NOMO-1 treated with DMSO at 0.1 percent for 48 hours (cell line): Measurements from ENCODE around the gene SH3TC2.
A peak's percentile ranks its signal among the peaks of the same experiment; 100 is the strongest.

ENCODE experiments used
- DNase-seq: peaks from one replicate; lab custom pipeline; 2025; ENCODE audit not compliant: unreplicated experiment; lab: John Stamatoyannopoulos, UW

The SH3TC2 gene

DNA sequence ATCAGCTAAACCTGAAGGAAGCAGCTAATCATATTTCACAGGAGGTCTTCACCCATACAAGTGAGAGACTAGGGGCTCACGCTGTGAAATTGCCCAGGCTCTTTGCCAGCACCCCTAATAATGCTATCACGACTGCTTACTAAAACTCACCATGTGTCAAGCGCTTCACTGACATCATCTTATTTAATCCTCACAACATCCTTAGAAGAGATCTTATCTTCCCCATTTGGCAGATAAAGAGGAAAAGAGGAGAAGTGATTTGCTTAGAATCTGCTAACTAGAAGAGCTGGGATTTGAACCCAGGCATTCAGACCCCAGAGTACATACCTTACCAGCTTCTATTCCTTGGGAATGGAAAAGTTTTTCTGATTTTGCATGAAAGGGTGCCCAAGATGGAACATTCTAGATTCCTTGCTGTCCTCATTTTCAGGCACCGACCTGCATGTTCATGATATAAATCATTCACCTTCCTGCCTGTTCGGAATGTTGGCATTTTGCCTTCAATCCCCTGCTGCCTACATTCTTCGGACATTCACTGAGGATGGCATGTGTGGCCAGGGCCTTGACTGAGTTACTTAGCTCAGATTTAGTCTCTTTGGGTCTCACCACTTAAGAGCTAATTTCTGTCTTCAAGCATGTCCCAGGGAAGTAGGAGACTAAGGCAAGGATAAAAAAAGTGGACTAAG, 88.1 kb downstream of the SH3TC2 start:
- DNase-seq = no peak

DNA sequence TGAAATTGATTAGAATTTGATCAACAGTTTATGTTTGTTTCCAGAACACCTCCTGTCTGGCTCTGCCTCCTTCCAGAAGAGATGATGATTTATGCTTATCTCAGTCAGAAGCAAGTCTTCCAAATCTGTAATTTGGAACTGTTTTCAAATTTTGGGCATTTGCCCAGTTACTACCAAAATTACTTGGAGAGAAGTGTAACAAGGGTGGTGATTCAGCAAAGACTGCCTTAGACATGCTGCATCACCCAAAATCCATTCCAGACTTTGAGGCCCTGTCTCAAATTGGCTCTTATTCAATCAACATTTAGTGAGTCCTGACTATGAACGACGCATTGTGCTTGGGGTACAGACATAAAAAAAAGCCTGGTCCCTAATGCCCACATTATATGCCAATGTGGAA, 89.4 kb downstream of the SH3TC2 start:
- DNase-seq = no peak

DNA sequence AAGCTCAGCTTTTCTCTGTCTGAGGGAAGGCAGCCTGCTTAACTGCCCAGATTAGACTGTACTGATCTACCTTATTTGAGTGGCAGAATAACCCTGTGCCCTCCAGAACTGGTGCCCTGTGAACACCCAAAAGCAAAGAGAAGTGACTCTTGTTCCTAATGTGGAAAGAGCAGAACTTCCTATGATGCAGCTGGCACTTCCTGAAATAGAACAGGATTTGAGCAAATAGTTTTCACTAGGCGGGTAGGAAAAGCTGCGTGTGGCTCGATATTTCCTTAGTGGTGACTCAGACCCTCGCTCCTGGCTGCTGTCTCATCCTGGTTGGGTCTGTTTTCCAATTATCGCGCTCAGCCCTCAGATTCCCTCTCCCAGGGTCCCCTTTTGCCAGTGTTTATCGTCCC, 89.9 kb downstream of the SH3TC2 start:
- no peak for DNase-seq

DNA sequence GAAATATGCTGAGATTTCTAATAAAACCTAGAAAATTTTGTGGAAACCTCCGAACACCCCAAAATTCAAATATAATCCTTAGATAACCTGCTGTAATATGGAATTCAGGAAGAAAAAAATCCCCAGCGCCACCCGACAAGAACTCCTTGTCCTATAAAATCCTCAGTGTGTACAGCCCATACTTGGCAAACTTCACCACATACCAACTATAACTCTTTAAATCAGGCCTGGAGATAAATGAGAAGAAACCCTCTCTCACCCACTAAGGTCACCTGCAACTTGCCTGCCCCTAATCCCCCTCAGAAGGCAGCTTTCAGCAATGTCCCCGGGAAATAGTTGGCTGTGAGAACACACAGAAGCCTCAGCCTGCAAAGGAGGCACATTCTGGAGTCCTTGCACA, 90.5 kb downstream of the SH3TC2 start:
- no peak for DNase-seq

DNA sequence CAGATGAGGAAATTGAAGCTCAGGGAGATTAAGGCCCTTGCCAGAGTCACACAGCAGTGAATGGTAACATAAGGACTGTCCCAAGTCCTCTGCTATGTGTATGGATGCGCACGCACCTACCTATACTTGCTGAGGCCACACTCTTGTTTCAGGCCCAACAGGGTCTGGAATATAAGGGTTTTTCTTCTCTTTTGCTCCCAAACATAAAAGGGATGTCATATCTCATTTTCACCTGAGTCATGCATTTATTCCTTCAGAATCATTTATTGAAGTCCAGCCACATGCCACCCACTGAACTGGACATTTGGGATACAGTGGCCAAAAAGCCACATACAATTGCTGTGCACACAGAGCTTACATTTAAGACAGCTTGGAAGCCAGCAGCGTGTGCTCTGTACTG, 92.0 kb downstream of the SH3TC2 start:
- DNase-seq = no peak

DNA sequence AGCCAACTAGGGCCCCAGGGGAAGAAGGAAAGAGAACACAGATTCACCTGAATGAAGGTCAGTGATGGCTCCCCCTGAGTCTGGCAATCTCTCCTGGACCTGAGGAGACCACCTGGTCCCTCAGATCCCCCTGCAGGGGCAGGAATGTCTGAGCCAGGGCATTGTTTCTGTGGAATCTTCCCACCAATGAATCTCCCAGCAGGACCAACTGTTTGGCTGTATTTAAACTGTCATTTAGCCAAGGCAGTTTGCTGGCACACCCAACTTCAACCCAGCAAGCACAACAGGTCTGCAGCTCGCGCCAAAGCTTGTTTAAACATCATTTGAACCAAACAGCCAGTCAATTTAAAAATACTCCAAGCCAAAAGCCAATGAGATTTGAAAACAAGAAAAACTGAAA, 92.6 kb downstream of the SH3TC2 start:
- DNase-seq = no peak

DNA sequence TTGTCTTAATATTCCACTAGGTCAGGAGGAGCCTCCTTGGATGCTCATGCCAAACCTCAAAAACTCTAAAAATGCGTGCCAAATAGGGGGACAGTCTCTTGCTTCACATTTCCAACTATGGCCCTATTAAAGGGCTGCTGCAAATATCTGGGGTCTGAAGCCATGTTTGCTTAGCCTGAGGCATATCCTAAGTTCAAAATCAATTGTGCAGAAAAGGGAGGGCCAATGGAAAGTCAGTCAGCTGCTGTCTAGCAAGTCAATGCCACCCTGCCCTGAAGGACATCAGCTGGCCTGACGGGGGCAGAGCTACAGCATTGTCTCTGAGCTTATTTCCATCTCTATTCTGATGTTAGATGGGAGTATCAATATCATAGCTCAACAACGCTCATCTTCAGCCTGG, 93.6 kb downstream of the SH3TC2 start:
- DNase-seq = no peak

DNA sequence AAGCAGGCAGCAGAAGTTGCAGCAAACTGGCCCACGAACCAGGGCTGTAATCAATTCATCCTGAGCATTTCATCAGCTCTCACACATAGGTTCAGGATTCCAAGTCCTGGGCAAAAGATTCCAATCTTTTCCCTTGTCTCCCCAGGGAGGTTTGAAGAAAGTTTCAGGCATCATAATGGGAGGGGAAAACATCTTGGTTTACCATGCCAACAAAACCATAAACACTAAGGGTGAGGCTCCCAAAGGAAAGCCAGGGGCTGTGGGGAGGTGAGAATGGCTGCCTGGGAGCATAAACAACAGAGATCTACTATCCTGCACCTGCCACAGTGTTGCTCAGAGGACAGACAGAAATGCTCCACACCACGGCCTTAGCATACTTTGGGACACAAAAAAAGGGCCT, 94.6 kb downstream of the SH3TC2 start:
- no peak for DNase-seq

DNA sequence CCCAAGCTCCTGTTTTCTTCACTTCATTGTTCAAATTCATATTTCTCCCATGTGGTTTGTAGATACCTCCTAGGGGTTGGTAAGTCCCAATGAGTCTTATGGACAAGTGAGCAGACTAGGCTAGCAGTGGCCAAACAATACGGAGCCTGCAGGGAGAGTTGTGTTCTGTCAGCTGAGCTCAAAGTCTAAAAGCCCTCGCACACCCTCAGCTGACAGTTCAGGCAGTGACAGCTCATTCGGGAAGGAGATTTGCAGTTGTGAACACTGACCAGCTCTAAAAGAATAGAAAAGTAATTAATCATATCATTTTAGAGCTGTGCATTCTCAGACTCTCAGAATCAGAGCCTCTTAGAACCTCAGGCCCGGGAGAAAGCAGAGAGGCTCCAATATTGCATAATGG, 95.1 kb downstream of the SH3TC2 start:
- DNase-seq = no peak

DNA sequence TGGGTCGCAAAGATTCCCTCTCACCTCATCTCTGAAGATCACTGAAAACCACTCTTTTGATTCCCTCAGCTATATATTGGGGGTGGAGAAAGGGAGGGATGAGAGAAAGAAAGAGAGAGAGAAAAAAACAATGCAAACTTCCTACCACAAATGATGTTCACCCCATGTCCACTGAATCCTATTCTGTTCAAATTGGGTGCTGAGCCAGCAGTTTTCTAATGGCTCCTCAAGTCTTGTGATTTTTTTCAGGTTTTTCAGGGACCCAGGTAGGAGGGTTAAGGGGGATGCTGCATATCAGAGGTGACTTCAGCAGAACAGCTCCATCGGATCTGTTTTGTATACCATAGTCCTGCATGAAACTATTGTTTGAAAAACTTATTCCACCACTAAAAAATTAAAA, 95.9 kb downstream of the SH3TC2 start:
- DNase-seq = no peak

DNA sequence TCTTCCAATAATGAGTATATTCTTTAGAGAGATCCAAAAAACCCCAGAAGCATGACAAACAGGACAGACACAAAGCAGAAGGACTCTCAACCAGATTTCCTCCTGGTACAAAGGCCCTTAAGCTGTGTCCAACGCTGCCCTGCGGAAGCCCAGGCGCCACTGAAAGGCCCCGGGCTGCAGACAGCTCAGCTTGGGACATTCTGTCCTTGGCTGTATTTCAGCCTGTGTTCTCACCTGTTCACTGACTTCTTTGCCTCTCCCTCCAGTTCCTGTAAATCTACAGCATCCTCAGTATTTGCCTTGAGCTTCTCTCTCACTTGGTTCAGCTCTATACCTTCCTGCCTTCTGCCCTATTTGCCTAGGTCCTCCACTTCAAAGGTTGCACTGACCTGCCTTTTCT, 96.5 kb downstream of the SH3TC2 start:
- DNase-seq = no peak

DNA sequence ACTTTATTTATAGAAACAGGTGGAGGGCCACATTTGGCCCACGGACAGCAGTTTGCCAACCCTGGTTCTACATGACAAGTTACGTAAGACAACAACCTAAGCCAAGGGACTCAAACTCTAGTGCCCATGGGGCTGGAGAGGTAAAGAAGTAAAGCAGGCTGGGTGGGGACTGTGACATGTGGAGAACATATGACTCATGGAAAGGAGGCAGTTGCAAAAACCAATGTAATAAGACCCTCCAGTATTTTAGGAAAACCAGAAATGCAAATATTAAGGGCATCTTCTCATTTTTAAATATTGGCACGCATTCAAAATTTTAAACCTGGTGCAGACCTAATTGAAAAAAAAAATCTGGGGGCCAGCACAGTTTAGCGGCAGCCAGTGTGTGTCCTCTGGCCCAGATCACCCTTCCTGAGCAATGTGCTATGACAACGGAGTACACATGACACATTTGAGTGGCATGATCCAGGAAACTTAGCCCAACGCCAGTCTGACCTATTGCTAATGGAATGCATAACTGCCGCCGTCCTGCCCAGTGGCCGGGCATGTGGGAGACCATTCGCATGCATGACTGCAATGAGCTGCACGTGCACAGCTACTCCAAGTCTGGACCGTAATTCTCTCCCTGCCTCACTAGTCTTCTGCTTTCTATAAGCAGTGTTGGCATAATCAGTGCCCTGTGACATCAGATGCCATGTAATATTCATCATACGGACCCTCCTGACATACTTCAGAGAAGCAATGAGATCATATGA, 97.2 kb downstream of the SH3TC2 start:
- no peak for DNase-seq

DNA sequence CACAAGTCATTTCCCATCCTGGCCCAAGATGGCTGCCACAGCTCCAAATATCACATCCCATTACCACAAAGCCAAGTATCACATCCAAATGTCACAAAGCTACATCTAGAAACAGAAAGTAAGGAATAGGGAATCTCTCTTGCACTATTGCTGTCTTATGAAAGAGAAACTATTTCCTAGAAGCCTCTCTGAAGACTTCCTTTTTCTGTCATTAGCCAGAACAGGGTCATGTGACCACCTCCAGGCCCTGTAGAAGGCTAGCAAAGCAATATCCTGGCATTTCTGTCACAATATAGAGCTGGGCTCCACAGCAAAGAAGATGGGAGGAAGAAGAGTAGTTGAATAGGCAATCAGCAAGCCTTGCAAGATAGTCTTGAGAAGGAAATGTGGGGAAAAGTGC, 99.2 kb downstream of the SH3TC2 start:
- peak; percentile 87 for DNase-seq

DNA sequence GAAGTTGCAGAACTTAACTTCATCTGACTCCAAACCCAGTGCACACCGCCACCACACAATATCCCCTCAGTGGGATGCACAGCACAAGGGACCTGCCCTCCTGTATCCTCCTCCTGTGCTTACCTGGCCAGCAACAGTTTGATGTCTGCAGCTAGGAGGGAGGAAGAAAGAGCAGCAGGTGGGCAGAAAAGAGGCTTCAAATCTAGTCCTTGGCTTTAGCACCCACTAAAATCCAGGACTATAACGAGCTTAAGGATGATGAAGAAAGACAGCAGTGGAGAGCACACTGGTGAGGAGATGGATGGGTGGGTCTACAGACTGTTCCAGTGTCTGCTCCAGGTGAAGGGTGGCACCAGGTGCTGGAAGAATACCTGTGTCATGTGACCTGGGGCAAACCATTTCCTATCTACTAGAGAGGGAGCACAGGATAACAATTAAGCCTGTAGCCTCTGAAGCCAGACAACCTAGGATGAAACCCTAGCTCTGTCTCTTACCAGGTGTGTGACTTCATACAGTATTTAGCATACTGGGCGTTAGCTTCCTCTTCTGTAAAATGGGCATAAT, 100.0 kb downstream of the SH3TC2 start:
- no peak for DNase-seq

DNA sequence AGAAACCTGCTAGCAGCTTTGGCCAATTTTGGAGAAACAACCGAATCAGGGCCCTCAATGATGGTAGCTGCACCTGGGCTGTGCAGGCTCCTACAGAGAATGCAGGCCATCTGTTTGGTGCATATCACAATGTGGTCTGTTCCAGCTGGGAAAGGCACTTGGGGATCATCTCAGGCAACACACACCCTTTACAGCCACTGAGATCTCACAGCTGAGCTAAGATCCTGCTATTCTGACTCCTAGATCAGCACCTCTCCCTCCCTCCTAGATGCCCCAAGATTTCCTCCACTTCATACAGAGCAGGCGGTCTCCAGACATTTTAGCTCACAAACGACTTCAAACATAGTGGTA, 100.7 kb downstream of the SH3TC2 start:
- no peak for DNase-seq

DNA sequence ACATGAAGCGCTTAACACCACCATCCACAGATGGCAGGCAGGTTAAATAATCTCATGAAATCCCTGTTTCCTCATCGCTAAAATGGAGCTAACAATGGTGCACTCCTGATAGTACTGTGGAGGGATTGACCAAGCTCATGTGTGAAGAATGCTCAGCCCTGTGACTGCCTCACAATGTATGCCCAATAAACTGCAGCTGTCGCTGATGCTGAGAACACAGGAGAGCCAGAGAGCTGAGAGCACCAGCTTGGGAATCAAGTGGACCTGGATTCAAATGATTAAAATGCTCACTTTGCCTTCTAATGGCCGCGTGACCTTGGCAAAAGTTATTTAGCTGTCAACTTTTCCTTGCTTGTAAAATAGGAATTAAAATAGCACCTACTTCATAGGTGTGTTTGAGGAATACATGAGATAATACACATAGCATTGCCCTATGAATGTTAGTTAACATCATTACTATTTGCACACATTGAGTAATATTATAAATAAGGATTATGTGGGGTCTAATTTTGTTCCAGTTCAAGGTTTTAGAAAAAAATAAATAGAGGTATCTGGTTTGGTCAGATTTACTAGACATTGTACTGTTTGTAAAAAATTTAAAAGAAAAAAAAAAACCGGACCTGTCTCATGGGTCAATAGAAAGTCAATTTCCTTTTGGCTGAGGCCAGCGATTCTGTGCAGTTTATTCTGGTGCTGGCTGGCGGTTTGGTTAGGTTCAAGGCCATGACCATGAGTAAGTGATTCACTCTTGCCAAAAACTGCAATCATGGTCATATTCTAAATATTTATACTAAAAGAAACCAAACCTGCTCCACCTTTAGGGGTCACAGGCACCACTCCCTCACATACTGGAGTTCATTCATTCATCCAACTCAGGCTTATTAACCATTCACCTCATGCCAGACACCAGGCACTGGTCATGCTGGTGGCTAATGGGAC, 101.3 kb downstream of the SH3TC2 start:
- DNase-seq = no peak

DNA sequence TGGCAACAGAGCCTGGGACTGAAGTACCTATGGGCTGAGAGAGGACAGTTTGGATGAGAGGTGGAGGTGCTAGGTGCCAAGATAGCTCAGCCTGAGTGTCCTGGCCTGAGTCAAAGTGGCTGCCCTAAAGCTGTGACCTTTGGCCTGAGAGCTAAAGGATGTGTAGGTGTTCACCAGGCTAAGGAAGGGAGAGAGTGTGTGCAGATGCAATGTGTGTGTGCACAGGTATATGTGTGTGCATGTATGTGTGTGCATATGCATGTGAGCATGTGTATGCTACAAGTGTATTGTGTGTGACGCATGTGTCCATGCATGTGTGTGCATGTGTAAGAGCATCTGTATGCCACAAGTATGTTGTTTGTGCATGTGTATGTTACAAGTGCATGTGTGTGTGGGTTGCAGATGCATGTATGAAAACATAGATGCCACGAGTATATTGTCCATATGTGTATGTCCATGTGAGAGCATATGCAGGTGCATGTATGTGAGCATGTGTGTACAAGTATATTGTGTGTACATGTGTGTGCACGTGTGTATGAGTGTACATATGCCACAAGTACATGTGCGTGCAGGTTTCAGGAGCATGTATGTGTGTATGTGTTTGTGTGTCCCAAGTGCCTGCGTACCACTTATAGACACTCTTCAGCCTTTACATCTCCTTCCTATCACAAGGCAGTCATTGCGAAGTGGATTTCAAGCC, 102.6 kb downstream of the SH3TC2 start:
- no peak for DNase-seq

DNA sequence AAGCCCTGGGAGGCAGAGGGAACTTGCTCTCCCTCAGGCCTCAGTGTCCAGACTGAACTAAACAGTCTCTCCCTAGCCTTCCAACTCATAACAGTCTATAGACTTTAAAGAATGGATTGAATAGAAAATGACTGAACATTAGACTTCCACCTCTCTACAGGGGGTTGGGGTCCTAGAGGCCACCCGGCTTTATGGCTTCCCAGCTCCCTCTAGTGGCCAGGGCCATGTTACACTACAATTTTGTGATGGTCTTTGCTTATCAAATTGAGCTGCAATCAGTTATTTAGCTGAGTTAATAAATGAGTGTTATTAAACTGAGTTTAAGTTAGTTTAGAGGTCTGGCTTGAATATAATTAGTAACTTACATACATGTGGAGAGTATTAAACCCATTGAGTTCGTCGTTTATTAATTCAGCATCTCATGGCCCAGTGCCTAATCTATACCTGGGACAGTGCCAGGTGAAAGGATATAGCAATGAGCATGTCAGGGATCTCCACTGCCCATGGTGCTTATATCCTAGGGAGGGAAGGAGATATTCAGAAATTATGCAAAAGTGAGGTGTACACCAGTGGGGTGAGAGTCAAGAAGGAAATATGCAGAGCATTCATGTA, 105.2 kb downstream of the SH3TC2 start:
- peak; percentile 44 for DNase-seq

DNA sequence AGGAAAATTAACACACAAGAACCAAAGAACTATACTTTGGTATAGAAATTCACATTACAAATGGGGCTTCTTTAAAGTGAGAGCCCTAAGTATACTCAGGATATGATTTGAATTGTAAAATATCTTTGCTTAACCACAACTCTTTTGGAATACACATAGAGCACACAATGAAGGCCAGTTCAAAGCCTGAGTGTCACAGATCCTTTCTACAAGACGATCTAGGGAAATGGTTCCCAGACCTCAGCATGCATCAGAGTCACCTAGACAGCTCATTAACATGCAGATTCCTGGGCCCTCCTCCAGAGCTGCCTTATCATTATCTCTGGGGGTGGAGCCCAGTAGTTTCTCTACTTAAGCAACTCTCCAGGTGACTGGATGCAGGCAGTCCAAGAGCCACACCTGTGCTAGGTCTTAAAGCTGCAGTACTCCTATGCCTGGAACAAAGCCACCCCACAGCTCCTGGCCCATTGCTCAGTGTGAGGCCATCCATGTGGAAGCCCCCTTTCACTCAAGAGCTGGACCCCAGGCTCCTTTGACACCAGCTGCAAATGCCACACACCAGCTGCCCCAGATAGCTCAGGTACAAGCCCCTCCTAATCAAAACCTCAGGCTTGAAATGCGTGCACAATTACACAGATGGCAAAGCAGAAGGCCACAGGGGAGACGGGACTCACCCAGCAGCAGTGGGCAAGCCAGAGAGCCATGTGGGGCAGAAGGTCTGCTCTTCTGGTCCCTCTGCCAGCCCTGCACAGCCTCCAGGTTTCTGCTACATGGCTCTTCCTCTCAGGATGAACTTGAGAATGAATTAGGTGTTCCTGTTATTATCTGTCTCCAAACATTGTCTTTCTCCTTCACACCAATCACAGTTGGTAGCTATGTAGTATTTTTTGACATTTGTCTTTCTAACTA, 106.1 kb downstream of the SH3TC2 start:
- no peak for DNase-seq
